Activated CD4-positive, alpha-beta T cell treated with anti-CD3 and anti-CD28 coated beads, Interleukin-10, Interleukin-2, amounts not matched to agents 100 ng/mL and 50 ng/mL, durations not matched to agents 16 hours and 8 hours (primary cell): ENCODE results near the gene JAZF1.
"Not testable (repeated sequence)": the region's sequence is repeated elsewhere in the genome, so short reads cannot be mapped to it uniquely, and the experiment has no call there.

Experiments used
- DNase-seq: peaks from one replicate; pipeline ENCODE4 v3.0.0-alpha.2; 2020

The JAZF1 gene

GRCh38 chr7:28032738-28033380 lies 147.7 kb downstream of the JAZF1 start:
- DNase-seq: no peak

DNA sequence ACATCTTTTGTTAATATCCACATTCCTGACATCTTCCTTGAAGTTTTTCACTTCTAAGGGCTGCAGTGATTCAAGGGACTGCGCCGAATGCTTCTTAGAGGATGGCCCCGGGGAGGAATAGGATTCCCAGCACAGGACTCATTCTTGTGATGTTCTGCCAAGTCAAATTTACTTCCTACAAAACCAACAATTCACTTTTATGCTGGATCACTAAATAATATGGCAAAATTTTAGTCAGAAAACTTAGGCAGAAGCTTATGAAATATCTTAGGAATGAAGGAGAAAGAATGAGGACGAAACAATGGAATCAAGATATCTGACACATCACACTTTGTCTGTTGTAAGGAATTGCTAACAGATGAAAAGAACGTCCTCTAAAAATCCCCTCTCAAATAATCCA lies 151.5 kb downstream of the JAZF1 start:
- DNase-seq: no peak

DNA sequence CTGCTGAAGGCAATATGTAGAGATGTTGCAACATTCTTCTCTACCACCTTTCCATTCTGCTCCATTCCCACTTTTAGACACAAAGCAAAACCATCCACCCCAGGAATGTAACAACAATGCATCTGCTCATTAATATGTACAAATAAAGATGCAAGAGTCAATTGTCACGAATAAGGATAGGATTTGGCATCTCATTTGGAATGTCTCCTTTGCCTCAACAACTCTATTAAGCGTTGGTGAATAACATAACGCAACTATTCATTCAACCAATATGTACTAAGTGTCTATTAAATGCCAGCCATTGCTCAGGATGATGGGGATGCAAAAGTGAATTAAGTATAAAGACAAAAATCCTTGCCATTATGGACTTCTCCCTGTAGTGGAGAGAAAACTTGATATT lies 152.1 kb downstream of the JAZF1 start:
- DNase-seq: no peak

DNA sequence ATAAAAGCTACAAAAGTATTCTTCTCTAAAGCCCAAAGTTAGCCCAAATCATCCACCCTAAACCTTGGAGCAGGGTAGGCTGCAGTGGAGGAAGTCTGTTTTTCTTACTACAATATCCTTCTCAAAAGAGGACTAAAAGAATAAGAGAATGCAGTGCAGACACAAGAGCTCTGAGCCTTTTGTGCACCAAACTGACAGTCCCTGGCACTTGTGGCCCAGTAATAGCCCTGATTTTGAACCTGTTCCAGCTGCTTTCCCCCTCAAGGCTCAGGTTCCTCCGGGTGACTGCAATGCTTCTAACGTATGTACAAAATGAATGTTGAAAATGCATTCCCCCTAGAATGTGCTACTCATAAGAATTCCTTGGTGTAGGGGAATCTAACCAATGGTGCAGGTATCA lies 154.4 kb downstream of the JAZF1 start:
- no peak for DNase-seq

- no peak for DNase-seq
Measured at GRCh38 chr7:28024786-28025334, 155.7 kb downstream of the JAZF1 start.

DNA sequence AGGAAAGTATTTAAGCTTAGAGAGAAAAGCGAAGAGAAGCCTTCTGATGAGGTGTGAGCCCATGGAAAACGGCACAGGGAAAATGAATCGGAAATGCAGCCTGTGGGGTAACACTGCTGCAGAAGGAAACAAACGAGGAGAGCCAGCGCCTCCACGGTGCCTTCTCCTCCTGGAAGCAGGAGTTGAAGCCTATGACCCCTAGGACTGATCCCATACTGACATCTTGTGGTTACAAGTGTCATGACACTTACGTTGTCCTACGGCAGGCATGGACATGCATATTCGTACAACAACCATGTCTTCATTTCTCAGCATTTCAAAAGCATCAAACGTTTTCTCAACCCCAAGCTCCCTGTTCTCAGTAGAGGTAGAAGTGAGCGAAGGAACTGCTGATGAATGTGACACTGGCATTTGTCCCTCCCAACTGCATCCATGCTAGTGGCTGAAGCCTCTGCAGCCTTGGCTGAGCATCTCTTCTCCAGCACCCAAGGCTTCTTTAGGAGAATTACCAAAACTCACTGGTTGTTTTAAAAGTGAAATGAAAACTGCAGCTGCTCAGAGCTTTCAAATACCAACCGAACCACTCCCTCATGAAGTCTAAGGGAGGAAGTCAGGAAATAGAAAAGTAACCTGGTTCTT lies 160.2 kb downstream of the JAZF1 start:
- peak; percentile 80 for DNase-seq

- DNase-seq: no peak
Measured at GRCh38 chr7:28018856-28019465, 161.6 kb downstream of the JAZF1 start.

DNA sequence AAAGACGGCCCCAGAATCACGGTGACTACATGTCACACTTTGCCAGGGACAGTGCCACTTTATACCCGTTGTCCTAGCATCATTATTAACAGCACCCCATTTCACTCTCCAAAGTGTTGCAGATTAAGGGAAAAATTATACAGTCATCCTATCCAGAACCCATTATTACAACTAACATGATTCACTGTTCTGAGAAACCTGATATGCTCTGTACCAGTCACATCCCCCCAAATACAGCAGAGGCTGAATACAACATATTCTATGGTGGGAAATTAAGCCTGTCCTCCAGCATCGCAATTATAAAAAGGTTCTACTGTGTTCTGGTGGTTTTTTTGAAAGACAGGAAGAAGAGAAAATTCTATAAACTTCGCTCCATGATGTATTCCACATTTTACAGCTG lies 162.1 kb downstream of the JAZF1 start:
- no peak for DNase-seq

DNA sequence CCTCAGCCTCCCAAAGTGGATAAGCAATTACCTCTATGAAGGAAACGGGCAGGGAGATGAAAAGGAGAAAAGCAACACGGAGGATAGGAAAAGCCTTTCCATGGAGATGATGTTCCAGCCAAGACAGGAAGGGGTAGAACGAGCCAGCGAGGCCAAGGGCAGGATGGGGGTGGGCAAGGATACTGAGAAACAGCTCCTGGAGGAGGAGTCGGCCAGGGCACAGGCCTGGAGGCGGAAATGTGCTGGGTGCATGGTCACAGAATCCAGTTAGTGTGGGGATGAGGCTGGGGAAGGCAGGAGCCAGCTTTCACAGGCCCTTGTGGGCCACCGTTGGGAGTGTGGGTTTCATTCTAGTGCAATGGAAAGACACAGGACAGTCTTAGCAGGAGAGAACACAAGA lies 162.6 kb downstream of the JAZF1 start:
- DNase-seq: no peak

DNA sequence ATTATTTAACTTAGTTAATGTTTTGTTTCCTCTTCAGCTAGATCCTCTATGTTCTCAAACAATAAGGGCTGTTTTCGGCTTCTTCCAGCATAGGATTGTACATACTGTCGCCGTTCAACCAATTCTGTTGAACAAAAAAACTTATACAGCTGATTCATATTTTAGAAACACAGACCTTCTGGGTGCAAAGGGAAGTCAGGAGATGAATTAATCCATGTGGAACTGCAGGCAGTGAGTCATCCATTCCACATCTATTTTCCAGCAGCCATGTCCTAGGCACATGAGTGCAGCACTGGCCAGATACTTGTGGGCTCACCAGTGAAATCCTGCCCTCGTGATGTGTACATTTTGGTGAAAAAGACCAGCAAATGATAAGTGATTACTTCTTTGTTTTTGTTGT lies 163.2 kb downstream of the JAZF1 start:
- DNase-seq: no peak

DNA sequence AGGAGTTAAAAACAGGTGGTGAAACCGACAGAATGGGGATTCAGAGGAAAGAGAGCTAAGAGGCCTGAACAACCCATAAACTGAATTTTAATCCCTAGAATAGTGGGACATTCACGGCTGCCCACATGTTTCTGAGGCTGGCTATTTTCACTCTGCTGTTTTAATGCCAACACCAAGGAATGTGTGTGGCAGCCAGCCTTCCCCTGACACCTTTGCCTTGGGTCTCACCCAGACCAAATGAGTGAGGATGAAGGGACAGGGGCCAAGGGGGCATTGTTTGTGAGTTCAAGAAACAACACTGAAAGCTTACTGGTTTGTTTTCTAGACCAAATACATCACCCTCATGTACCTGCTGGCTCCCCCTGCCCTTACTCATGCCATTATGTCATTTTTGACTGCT lies 164.3 kb downstream of the JAZF1 start:
- no peak for DNase-seq

DNA sequence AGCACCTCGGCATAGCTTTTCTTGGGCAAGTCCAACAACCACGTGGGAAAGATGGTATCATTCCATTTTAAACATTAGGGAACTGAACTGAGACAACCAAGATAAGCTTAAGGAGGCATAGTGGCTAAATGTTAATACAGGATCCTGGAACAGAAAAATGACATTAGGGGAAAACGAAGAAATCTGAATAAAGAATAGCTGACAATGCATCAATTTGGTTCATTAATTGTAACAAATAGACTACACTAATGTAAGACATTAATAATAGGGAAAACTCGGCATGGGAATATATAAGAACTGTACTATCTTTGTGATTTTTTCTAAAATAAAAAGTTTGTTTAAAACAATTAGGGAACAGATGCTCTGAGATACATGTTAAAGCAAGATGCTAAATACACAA lies 165.4 kb downstream of the JAZF1 start:
- no peak for DNase-seq

DNA sequence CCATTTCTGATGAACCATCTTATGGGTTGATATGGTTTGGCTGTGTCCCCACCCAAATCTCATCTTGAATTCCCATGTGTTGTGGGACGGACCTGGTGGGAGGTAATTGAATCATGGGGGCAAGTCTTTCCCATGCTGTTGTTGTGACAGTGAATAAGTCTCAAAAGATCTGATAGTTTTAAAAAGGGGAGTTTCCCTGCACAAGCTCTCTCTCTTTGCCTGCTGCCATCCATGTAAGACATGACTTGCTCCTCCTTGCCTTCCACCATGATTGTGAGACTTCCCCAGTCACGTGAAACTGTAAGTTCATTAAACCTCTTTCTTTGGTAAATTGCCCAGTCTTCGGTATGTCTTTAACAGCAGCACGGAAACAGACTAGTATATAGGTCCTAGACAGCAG lies 166.3 kb downstream of the JAZF1 start:
- not testable (repeated sequence) for DNase-seq

- DNase-seq: peak; percentile 19
Measured at GRCh38 chr7:28013441-28013840, 167.2 kb downstream of the JAZF1 start.

GRCh38 chr7:28013019-28013418 lies 167.6 kb downstream of the JAZF1 start:
- DNase-seq: no peak

DNA sequence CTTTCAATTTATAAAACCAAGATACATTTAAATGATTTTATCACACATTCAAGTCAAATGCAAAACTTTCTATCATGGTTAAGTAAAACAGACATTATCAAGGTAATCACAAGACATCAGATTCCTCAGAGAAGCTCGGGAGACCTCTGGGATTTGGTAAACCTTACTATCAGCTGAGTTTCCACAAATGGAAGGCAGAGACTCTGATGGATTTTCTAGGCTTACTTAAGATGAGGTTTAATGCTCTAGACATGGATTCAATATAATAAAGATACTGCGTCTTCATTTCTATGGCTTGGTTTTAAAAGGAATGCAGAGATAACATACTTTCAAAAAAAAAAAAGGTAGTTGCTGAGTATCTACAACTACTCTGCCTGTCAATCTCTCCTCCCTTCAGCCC lies 171.7 kb downstream of the JAZF1 start:
- no peak for DNase-seq

GRCh38 chr7:28008171-28008570 lies 172.4 kb downstream of the JAZF1 start:
- DNase-seq: no peak

GRCh38 chr7:28006491-28006890 lies 174.1 kb downstream of the JAZF1 start:
- no peak for DNase-seq

DNA sequence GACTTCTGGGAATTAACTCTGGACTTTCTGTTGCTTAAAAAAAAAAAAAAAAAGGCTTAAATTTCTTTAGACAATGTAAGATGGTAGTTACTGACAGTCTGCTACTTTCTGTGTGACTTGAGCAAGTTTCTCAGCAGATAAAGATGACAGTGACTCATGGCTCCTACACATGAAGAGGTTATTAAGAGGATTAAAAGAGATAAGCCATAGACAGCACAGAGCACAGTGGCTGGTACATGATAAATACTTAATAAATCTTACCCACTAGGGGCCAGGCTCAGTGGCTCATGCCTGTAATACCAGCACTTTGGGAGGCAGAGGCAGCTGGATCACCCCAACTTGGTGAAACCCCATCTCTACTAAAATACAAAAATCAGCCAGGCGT lies 174.8 kb downstream of the JAZF1 start:
- no peak for DNase-seq

- DNase-seq: no peak
Measured at GRCh38 chr7:28005075-28005846, 175.3 kb downstream of the JAZF1 start.

DNA sequence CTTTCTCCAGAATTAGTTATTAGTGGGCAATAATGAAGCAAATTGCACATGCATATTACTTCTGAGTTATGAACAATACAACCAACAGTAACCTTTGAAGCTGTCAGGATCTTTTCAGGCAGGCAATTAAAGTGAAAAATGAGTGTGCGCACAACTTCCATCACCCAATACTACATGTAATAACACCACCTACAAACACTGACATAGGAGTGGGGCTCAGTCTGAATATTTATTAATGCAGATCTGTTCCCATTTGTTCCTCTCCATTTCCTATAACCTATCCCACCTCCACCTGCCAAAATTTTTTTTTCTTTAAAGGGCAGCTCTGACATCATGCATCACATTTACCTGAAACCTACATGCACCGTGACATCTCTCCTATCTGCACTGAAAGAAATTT lies 177.2 kb downstream of the JAZF1 start:
- DNase-seq: no peak

DNA sequence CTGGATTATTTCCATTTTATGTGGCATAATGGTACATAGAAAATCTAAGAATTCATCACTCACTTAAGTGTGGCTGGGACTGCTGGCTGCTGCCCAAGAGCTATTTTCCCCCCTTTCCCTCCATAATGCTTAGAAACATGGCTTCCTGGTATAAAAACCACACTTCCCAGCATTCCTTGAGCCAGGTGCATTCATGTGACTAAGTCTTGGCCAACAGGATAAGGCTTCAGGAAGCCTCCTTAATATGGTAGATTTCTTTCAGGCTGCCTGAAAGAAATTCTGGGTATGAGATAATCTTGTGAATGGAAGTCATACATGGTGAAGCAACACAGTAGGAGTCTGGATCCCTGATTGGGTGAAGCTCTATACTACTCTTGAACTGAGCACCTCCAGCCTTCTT lies 178.0 kb downstream of the JAZF1 start:
- DNase-seq: no peak

DNA sequence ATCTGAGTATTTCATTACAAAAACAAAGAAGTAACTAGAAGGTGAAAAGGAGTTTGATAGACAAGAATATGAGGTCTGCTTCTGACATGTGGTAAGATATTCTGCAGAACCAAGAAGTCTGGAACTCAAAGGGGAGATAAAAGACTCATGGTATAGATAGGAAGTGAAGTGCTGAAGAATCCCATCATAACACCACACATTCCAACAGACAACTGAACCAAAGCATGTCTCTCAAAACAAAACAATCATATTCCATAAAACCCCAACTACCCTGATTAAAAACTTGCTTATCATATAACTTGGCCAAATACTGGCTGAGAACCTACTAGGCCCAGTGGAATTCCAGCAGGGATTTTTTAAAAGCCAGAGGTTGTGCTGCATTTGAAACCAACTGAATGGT lies 178.7 kb downstream of the JAZF1 start:
- DNase-seq: no peak

- no peak for DNase-seq
Measured at GRCh38 chr7:27999829-28000228, 180.8 kb downstream of the JAZF1 start.
